Rectal smooth muscle tissue (tissue), 1 donor: ENCODE data around the gene CERS6.

Experiments
- H3K27ac ChIP-seq: one replicate; pipeline ENCODE4 v1.7.0; 2013; ENCODE audit warnings: low read depth, low read length, inconsistent platforms
- H3K27me3 ChIP-seq: one replicate; pipeline ENCODE4 v1.7.0; 2013; ENCODE audit warnings: low read length; ENCODE audit not compliant: control insufficient read depth, insufficient read depth
- H3K36me3 ChIP-seq: one replicate; pipeline ENCODE4 v1.7.0; 2013; ENCODE audit warnings: low read length; ENCODE audit not compliant: control insufficient read depth, insufficient read depth
- H3K4me1 ChIP-seq: one replicate; pipeline ENCODE4 v1.7.0; 2013; ENCODE audit warnings: low read length; ENCODE audit not compliant: control insufficient read depth, insufficient read depth
- H3K4me3 ChIP-seq: one replicate; pipeline ENCODE4 v1.7.0; 2013; ENCODE audit warnings: low read length
- H3K9ac ChIP-seq: one replicate; pipeline ENCODE4 v1.7.0; 2013; ENCODE audit warnings: low read length

CERS6 gene

GRCh38 chr2:168612719-168613118 lies 156.6 kb downstream of the CERS6 start:
- Histone ChIP-seq H3K9ac (no peak overlapping the region), H3K27me3 (no peaks in the 10 kb centered on the region), H3K4me1 (peaks cover 3% of the 10 kb centered on the region), H3K27ac (no peak overlapping the region), H3K4me3 (no peak overlapping the region), H3K36me3 (no peaks in the 10 kb centered on the region)

GRCh38 chr2:168613551-168613950 lies 157.5 kb downstream of the CERS6 start:
- H3K9ac ChIP-seq = no peak overlapping the region
- no peaks in the 10 kb centered on the region for H3K27me3 ChIP-seq
- H3K27ac ChIP-seq = no peak overlapping the region
- peaks cover 3% of the 10 kb centered on the region for H3K4me1 ChIP-seq
- no peak overlapping the region for H3K4me3 ChIP-seq
- no peaks in the 10 kb centered on the region for H3K36me3 ChIP-seq

DNA sequence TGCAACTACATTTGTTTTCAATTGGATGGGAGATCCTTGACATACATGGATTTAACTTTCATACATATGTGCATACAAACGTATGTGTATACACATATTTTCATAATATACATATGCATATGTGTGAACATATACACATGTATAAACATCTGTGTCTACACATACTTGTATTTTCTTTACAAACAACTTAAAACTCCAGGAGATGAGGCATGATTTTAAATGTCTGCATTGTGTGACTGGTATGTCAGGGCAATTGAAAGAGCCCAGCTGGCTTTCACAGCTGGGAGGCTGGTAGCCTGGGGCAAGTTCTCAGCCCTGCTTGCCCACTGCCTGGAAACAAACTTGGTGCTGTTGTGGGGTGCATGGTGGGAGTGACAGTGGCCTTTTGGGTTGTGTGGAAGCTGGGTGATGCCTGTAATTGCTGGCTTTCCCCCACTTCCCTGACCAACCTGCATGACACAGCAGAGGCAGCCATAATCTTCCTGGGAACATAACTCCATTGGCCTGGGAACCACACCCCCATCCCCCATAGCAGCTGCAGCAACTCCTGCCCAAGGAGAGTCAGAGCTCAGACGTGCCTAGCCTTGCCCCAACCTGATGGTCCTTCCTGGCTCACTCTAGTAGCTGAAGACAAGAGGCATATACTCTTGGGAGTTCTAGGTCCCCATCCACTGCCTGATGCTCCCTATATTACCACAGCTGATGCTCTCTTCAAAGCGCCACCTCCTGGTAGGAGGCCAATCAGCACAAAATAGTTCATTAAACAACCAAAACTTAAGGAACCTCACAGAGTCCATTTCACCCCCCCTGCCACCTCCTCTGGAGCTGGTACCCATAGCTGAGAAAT lies 158.3 kb downstream of the CERS6 start:
- no peak overlapping the region for H3K4me3 ChIP-seq
- H3K36me3 ChIP-seq = no peaks in the 10 kb centered on the region
- no peak overlapping the region for H3K27ac ChIP-seq
- H3K9ac ChIP-seq = no peak overlapping the region
- H3K4me1 ChIP-seq = peaks cover 3% of the 10 kb centered on the region
- no peaks in the 10 kb centered on the region for H3K27me3 ChIP-seq

DNA sequence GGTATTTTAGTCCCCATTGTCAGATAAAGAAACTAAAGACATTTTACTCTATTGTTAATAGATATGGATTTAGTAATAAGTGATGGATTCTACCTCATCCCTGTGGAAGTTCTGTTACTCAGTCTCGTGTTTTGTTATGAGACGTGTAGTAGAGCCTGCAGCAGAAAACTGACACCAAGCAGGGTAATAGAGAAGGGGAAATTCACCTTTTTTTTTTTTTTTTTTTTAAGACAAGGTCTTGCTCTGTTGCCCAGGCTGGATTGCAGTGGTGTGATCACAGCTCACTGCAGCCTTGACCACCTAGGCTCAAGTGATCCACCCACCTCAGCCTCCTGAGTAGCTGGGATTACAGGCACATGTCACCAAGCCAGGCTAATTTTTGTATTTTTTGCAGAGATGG lies 164.5 kb downstream of the CERS6 start:
- Histone ChIP-seq H3K36me3 (no peaks in the 10 kb centered on the region), H3K9ac (no peak overlapping the region), H3K4me3 (no peak overlapping the region), H3K27me3 (no peaks in the 10 kb centered on the region), H3K27ac (no peak overlapping the region), H3K4me1 (no peaks in the 10 kb centered on the region)

DNA sequence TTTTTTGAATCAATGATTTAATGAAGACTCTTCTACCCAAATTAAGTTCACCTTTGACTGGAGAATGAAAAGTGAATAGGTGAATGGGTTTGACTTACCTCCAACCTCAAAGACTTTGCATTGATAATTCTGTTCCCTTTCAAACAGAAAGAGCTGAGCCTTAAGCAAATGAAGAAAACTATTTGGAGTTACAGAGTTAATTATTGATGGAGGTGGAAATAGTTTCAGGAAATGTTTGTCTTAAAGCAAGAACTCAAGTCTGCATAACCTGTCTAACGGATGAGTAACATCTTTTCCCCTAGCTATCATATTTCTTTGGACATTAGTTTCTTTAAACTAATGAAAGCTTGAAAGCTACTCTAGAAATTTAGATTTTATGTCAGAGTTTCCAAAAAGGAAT lies 166.5 kb downstream of the CERS6 start:
- no peaks in the 10 kb centered on the region for H3K4me1 ChIP-seq

GRCh38 chr2:168624028-168624427 lies 168.0 kb downstream of the CERS6 start:
- no peak overlapping the region for H3K27ac ChIP-seq
- no peak overlapping the region for H3K4me3 ChIP-seq
- H3K9ac ChIP-seq = no peak overlapping the region
- no peaks in the 10 kb centered on the region for H3K4me1 ChIP-seq
- H3K36me3 ChIP-seq = no peaks in the 10 kb centered on the region
- no peaks in the 10 kb centered on the region for H3K27me3 ChIP-seq

More for the DNA sequence above, 166.5 kb downstream of the CERS6 start:
- H3K9ac ChIP-seq = no peak overlapping the region
- H3K36me3 ChIP-seq = no peaks in the 10 kb centered on the region
- no peak overlapping the region for H3K4me3 ChIP-seq
- no peak overlapping the region for H3K27ac ChIP-seq
- H3K27me3 ChIP-seq = no peaks in the 10 kb centered on the region

DNA sequence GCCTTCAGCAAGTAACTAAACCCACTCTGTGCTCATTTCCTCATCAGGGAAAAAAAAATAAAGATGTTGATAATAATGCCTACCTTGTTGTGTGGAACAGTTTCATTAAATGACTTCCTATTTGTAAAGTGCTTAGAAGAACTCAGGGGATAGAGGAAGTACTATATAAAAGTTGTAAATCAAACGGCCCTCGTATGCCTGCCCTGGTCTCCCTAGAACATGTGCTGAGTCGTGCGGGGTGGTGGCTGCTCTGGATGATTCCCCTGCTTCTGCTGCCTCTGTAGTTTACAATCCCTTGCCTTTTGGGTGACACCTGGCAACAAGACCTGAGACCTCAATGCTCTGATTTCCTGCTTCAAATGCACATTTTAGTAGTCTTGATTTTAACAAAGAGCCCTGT lies 170.0 kb downstream of the CERS6 start:
- Histone ChIP-seq H3K4me1 (no peaks in the 10 kb centered on the region), H3K36me3 (no peaks in the 10 kb centered on the region), H3K27ac (no peak overlapping the region), H3K27me3 (no peaks in the 10 kb centered on the region), H3K9ac (no peak overlapping the region), H3K4me3 (no peak overlapping the region)

- H3K27ac ChIP-seq = no peak overlapping the region
- no peaks in the 10 kb centered on the region for H3K27me3 ChIP-seq
- H3K36me3 ChIP-seq = no peaks in the 10 kb centered on the region
- H3K4me3 ChIP-seq = no peak overlapping the region
- no peak overlapping the region for H3K9ac ChIP-seq
- H3K4me1 ChIP-seq = no peaks in the 10 kb centered on the region
Observed at GRCh38 chr2:168626647-168627046, 170.6 kb downstream of the CERS6 start.

GRCh38 chr2:168632709-168633121 lies 176.6 kb downstream of the CERS6 start:
- H3K27ac ChIP-seq = peak overlapping the region; percentile 48
- H3K9ac ChIP-seq = no peak overlapping the region
- no peak overlapping the region for H3K4me3 ChIP-seq

DNA sequence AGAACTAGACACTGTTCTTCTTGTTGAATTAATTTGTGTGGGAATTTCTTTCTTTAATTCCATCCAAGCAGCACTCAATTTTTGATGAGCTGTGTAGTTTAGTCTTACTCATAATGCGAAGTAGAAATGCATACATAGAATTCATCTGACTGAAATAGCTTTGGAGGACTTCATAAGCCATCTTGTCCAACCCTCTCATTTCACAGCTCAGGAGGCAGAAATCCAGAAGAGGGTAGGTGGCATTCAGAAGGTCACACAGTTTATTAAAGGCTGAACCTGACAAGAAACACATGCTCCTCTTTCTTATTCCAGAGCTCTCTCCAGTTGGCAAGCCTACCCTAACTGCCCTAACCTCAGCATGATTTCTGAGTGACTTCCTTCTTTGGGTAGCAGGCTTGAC lies 177.1 kb downstream of the CERS6 start:
- Histone ChIP-seq H3K4me3 (no peak overlapping the region), H3K36me3 (no peaks in the 10 kb centered on the region), H3K9ac (no peak overlapping the region), H3K4me1 (peaks cover 19% of the 10 kb centered on the region), H3K27ac (peak overlapping the region; percentile 63), H3K27me3 (no peaks in the 10 kb centered on the region)

More at GRCh38 chr2:168632709-168633121, 176.6 kb downstream of the CERS6 start:
- Histone ChIP-seq H3K36me3 (no peaks in the 10 kb centered on the region), H3K27me3 (no peaks in the 10 kb centered on the region), H3K4me1 (peaks cover 19% of the 10 kb centered on the region)

- H3K27me3 ChIP-seq = no peaks in the 10 kb centered on the region
- H3K27ac ChIP-seq = no peak overlapping the region
- no peak overlapping the region for H3K4me3 ChIP-seq
- peaks cover 22% of the 10 kb centered on the region for H3K4me1 ChIP-seq
- no peak overlapping the region for H3K9ac ChIP-seq
- H3K36me3 ChIP-seq = no peaks in the 10 kb centered on the region
Observed at GRCh38 chr2:168633895-168634294, 177.8 kb downstream of the CERS6 start.

DNA sequence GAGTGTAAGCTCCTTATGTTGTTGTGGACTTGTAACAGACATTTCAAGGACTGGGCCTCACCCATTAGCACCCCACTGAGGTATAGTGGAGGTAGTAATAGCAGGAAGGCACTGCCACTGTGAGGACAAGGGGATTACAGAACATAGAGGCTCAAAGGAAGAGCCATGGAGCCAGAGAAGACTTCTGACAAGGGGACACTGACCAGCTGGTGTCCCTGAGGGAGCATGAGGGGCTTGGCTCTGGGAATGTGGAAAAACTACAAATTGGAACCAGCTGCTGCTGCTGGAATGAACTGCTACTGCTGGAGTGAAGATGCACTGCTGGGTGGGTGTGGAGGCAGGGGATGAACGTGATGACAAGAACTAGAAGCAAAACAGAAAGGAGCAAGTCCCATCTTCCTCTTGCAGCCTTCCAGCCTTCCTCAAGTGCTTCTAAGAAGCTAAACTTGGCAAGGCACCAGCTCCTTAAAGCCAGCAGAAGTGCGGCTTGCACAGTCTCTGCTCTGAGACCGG lies 179.0 kb downstream of the CERS6 start:
- H3K36me3 ChIP-seq = no peaks in the 10 kb centered on the region
- no peak overlapping the region for H3K9ac ChIP-seq
- no peaks in the 10 kb centered on the region for H3K27me3 ChIP-seq
- H3K27ac ChIP-seq = no peak overlapping the region
- peaks cover 31% of the 10 kb centered on the region for H3K4me1 ChIP-seq
- H3K4me3 ChIP-seq = peak overlapping the region; percentile 9

DNA sequence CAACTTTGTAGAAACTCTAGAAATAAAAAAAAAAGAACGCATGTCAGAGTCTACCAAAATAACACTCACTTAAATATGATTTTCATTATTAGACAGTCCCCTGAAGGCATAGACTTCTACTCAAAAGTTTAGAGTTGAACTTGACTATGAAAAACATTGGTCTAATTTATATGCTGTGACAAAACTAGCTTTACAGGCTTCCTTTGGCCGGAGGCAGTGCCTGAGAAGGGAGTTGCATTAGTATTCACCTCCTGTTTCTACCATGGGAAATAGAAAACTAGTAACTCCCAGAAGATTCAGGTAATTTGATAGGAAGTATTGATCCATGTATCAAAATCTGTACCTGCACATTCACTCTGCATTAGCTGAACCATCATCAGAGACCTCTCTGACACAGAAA lies 182.9 kb downstream of the CERS6 start:
- peak overlapping the region; percentile 85 for H3K27ac ChIP-seq
- H3K36me3 ChIP-seq = no peaks in the 10 kb centered on the region
- peaks cover 21% of the 10 kb centered on the region for H3K4me1 ChIP-seq
- H3K9ac ChIP-seq = no peak overlapping the region
- no peaks in the 10 kb centered on the region for H3K27me3 ChIP-seq
- no peak overlapping the region for H3K4me3 ChIP-seq
